ENCODE results near the gene RBM8A.
"Not testable (repeated sequence)": the region's sequence is repeated elsewhere in the genome, so short reads cannot be mapped to it uniquely, and the experiment has no call there.

The RBM8A gene

GRCh38 chr1:145956781-145957442, 29.6 kb upstream of the RBM8A start:
- DNase-seq (ENCODE audit: low spot score), result peak; percentile 31

GRCh38 chr1:145956361-145956760, 29.1 kb upstream of the RBM8A start:
- no peak for DNase-seq (ENCODE audit: low spot score)

GRCh38 chr1:145955436-145955835, 28.2 kb upstream of the RBM8A start:
- DNase-seq (ENCODE audit: low spot score), result peak; percentile 30

- no peak for DNase-seq (ENCODE audit: low spot score)
These were observed 26.6 kb upstream of the RBM8A start for GRCh38 chr1:145953861-145954260.

GRCh38 chr1:145952903-145953302, 25.6 kb upstream of the RBM8A start:
- no peak for DNase-seq (ENCODE audit: low spot score)

- DNase-seq (ENCODE audit: low spot score), result no peak
These were observed 24.2 kb upstream of the RBM8A start for GRCh38 chr1:145951526-145951925.

- peak; percentile 9 for DNase-seq (ENCODE audit: low spot score)
These were observed 21.9 kb upstream of the RBM8A start for GRCh38 chr1:145949219-145949618.

GRCh38 chr1:145947551-145947950, 20.3 kb upstream of the RBM8A start:
- no peak for DNase-seq (ENCODE audit: low spot score)

- DNase-seq (ENCODE audit: low spot score), result no peak
These were observed 19.2 kb upstream of the RBM8A start for GRCh38 chr1:145946477-145946986.

- DNase-seq (ENCODE audit: low spot score), result no peak
These were observed 17.2 kb upstream of the RBM8A start for GRCh38 chr1:145944532-145944931.

- no peak for DNase-seq (ENCODE audit: low spot score)
These were observed 15.6 kb upstream of the RBM8A start for GRCh38 chr1:145942871-145943270.

GRCh38 chr1:145942405-145942804, 15.1 kb upstream of the RBM8A start:
- no peak for DNase-seq (ENCODE audit: low spot score)

- DNase-seq (ENCODE audit: low spot score), result no peak
These were observed 10.2 kb upstream of the RBM8A start for GRCh38 chr1:145937436-145937835.

GRCh38 chr1:145936247-145936646, 9.0 kb upstream of the RBM8A start:
- DNase-seq (ENCODE audit: low spot score), result no peak

- DNase-seq (ENCODE audit: low spot score), result no peak
These were observed 8.4 kb upstream of the RBM8A start for GRCh38 chr1:145935708-145936107.

GRCh38 chr1:145932522-145933009, 5.3 kb upstream of the RBM8A start:
- DNase-seq (ENCODE audit: low spot score), result not testable (repeated sequence)

- DNase-seq (ENCODE audit: low spot score), result no peak
These were observed 796 bp upstream of the RBM8A start for GRCh38 chr1:145927916-145928643.

GRCh38 chr1:145926686-145927062, 610 bp downstream of the RBM8A start:
- no peak for DNase-seq (ENCODE audit: low spot score)

- DNase-seq (ENCODE audit: low spot score), result no peak
These were observed 5.0 kb downstream of the RBM8A start for GRCh38 chr1:145922266-145922665.

- not testable (repeated sequence) for DNase-seq (ENCODE audit: low spot score)
These were observed 7.0 kb downstream of the RBM8A start for GRCh38 chr1:145920297-145920696.

- peak; percentile 76 for DNase-seq (ENCODE audit: low spot score)
These were observed 8.0 kb downstream of the RBM8A start for GRCh38 chr1:145918992-145919939.

Data from cerebellar cortex (tissue), 1 donor.